ENCODE measurements around the gene TASOR2.

DNA sequence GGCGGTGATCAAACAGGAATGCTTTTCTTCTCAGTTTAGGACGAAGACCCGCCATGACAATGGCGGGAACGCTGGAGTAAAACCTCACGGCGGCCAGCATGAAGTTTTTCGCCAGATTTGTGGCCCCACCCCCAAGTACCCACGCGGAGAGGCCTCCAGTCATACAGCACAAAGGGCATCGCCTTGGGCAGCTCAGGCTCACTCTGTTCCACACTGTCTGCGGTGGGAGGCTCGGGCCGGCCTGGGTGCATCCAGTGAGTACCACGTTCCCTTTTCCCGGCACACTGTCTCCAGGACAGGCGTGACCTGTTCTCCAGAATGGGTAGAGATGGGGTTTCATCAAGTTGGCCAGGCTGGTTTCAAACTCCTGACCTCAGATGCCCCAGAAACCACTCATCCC, 45.6 kb upstream of the TASOR2 start:
- TF ChIP-seq, protein P1, sequence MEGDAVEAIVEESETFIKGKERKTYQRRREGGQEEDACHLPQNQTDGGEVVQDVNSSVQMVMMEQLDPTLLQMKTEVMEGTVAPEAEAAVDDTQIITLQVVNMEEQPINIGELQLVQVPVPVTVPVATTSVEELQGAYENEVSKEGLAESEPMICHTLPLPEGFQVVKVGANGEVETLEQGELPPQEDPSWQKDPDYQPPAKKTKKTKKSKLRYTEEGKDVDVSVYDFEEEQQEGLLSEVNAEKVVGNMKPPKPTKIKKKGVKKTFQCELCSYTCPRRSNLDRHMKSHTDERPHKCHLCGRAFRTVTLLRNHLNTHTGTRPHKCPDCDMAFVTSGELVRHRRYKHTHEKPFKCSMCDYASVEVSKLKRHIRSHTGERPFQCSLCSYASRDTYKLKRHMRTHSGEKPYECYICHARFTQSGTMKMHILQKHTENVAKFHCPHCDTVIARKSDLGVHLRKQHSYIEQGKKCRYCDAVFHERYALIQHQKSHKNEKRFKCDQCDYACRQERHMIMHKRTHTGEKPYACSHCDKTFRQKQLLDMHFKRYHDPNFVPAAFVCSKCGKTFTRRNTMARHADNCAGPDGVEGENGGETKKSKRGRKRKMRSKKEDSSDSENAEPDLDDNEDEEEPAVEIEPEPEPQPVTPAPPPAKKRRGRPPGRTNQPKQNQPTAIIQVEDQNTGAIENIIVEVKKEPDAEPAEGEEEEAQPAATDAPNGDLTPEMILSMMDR (IDR thresholded peaks at IDR 0.05; ENCODE audit: low read length) = no peak
- no peak for TF ChIP-seq EZH2 (optimal IDR thresholded peaks at IDR 0.05; ENCODE audit: low read depth, low read length)
- no peak for TF ChIP-seq EZH2phosphoT487 (IDR thresholded peaks at IDR 0.05; ENCODE audit: low read length)

Data from MM.1S (cell line).